Keratinocyte (primary cell): ENCODE measurements around the gene TTLL6. TPM values are rescaled to one million over a fixed set of nuclear protein-coding genes. Genes with fewer than 3 reads are reported as not detected.

Source experiments
- DNase-seq: peaks from one replicate; pipeline ENCODE4 v3.0.0-alpha.2; 2011; ENCODE audit warnings: low read depth, missing footprints, low spot score
- FAIRE-seq: peaks from 2 replicates; lab custom pipeline; 2011; peaks lifted over from hg19 to GRCh38; lab: Jason Lieb, UNC
- H2AFZ ChIP-seq: 2 replicates; pipeline ENCODE4 v1.6.0; 2012; ENCODE audit warnings: low read length, control low read depth, inconsistent platforms; ENCODE audit not compliant: control insufficient read depth
- H3K27ac ChIP-seq: 2 replicates; pipeline ENCODE4 v1.5.1; 2011; ENCODE audit warnings: low read length; ENCODE audit not compliant: control insufficient read depth, insufficient read depth
- H3K27me3 ChIP-seq: 3 replicates; pipeline ENCODE4 v1.6.0; 2011; ENCODE audit warnings: low read length; ENCODE audit not compliant: control insufficient read depth, insufficient read depth; ENCODE audit errors: extremely low read depth
- H3K36me3 ChIP-seq, 2 experiments: 2 replicates in 1 of 2; 3 replicates in 1 of 2; pipeline ENCODE4 v1.5.1; 2011; ENCODE audit warnings: low read length in 2 of 2, mild to moderate bottlenecking in 1 of 2; ENCODE audit not compliant: control insufficient read depth in 2 of 2, insufficient read depth in 2 of 2; ENCODE audit errors: extremely low read depth in 1 of 2
- H3K4me1 ChIP-seq: 3 replicates; pipeline ENCODE4 v1.5.1; 2011; ENCODE audit warnings: low read length; ENCODE audit not compliant: control insufficient read depth, insufficient read depth; ENCODE audit errors: extremely low read depth
- H3K4me2 ChIP-seq: 3 replicates; pipeline ENCODE4 v1.6.0; 2011; ENCODE audit warnings: low read depth, low read length; ENCODE audit not compliant: control insufficient read depth, insufficient read depth; ENCODE audit errors: extremely low read depth
- H3K4me3 ChIP-seq, 3 experiments: fragments of 200-600 bp in 1 of 3; sonication (generic) in 1 of 3; 2 replicates in 2 of 3; 3 replicates in 1 of 3; pipeline ENCODE4 v1.5.1; 2011 to 2016; ENCODE audit warnings: low read length in 3 of 3, mild to moderate bottlenecking in 3 of 3, control low read depth in 2 of 3, inconsistent platforms in 1 of 3, low read depth in 1 of 3, mixed read lengths in 1 of 3, mixed run types in 1 of 3, moderate library complexity in 1 of 3; ENCODE audit not compliant: control insufficient read depth in 2 of 3, insufficient read depth in 2 of 3; ENCODE audit errors: extremely low read depth in 1 of 3
- H3K79me2 ChIP-seq: 2 replicates; pipeline ENCODE4 v1.6.0; 2012; ENCODE audit warnings: low read length; ENCODE audit not compliant: control insufficient read depth, insufficient read depth
- H3K9ac ChIP-seq: 3 replicates; pipeline ENCODE4 v1.6.0; 2011; ENCODE audit warnings: low read length; ENCODE audit not compliant: control insufficient read depth, insufficient read depth; ENCODE audit errors: extremely low read depth
- H3K9me1 ChIP-seq: 3 replicates; pipeline ENCODE4 v1.6.0; 2011; ENCODE audit warnings: low read length; ENCODE audit not compliant: control insufficient read depth, insufficient read depth; ENCODE audit errors: extremely low read depth
- H3K9me3 ChIP-seq: 2 replicates; pipeline ENCODE4 v1.5.1; 2012; ENCODE audit warnings: low read depth, low read length; ENCODE audit not compliant: control insufficient read depth
- H4K20me1 ChIP-seq: 3 replicates; pipeline ENCODE4 v1.6.0; 2011; ENCODE audit warnings: low read length; ENCODE audit not compliant: control insufficient read depth, insufficient read depth; ENCODE audit errors: extremely low read depth
- EZH2 ChIP-seq: IDR thresholded peaks from one replicate; pipeline ENCODE4 v1.6.1; 2012; ENCODE audit warnings: inconsistent platforms, mild to moderate bottlenecking, low read length, moderate library complexity
- dilution Hi-C: fragments of 300-500 bp; cut with MboI; formaldehyde crosslinking; loops from one replicate; pipeline ENCODE4 v1.7.0; 2020; ENCODE audit warnings: low sequenced_read_pairs; ENCODE audit not compliant: extremely low pct_ligation_motif_present
- polyA plus RNA-seq, 5 experiments: library from polyadenylated mRNA; depleted of rRNA in 3 of 5; stranded (reverse) in 3 of 5; stranded (forward) in 1 of 5; unstranded in 1 of 5; fragments of >200 nt; gene quantifications; 1 replicate in 1 of 5; 2 replicates in 3 of 5; 3 replicates in 1 of 5; pipeline versions ENCODE4 v1.2.1 to v1.2.3, GENCODE V29; 2011 to 2012; ENCODE audit warnings: missing spikeins in 2 of 5, low read depth in 1 of 5, low replicate concordance in 1 of 5
- TF ChIP-seq, protein P1 (sequence below), 3 experiments: IDR thresholded peaks in 1 of 3; conservative IDR thresholded peaks in 1 of 3; optimal IDR thresholded peaks in 1 of 3; 2 replicates in 2 of 3; 3 replicates in 1 of 3; pipeline versions ENCODE3 to v1.5.1; 2011; ENCODE audit warnings: low read length in 3 of 3, mild to moderate bottlenecking in 3 of 3, moderate library complexity in 2 of 3, control low read depth in 1 of 3, inconsistent platforms in 1 of 3; ENCODE audit not compliant: insufficient read depth in 2 of 3; ENCODE audit errors: extremely low read depth in 1 of 3

The TTLL6 gene
- polyA plus RNA-seq, 1 donor (not counting 4 experiments of a cell fraction or from before 2014, with no cell fraction given) = not detected

GRCh38 chr17:48721009-48721402 is 96.0 kb downstream of the TTLL6 start:
- DNase-seq (no peak), FAIRE-seq (no peak)
- H3K27ac ChIP-seq = no peak overlapping the region
- TF ChIP-seq, protein P1, sequence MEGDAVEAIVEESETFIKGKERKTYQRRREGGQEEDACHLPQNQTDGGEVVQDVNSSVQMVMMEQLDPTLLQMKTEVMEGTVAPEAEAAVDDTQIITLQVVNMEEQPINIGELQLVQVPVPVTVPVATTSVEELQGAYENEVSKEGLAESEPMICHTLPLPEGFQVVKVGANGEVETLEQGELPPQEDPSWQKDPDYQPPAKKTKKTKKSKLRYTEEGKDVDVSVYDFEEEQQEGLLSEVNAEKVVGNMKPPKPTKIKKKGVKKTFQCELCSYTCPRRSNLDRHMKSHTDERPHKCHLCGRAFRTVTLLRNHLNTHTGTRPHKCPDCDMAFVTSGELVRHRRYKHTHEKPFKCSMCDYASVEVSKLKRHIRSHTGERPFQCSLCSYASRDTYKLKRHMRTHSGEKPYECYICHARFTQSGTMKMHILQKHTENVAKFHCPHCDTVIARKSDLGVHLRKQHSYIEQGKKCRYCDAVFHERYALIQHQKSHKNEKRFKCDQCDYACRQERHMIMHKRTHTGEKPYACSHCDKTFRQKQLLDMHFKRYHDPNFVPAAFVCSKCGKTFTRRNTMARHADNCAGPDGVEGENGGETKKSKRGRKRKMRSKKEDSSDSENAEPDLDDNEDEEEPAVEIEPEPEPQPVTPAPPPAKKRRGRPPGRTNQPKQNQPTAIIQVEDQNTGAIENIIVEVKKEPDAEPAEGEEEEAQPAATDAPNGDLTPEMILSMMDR (optimal IDR thresholded peaks at IDR 0.05 in 1 of 3, IDR thresholded peaks at IDR 0.05 in 1 of 3, conservative IDR thresholded peaks at IDR 0.05 in 1 of 3; ENCODE audit: extremely low read depth in 1 of 3, insufficient read depth in 2 of 3, low read length in 3 of 3) = no peak
- no peak for TF ChIP-seq EZH2
- no peaks in the 10 kb centered on the region for H3K36me3 ChIP-seq
- H3K9me1 ChIP-seq = no peaks in the 10 kb centered on the region
- H3K9ac ChIP-seq = no peak overlapping the region
- no peak overlapping the region for H3K4me3 ChIP-seq
- no peaks in the 10 kb centered on the region for H3K79me2 ChIP-seq
- peaks cover 97% of the 10 kb centered on the region for H3K27me3 ChIP-seq
- peaks cover 4% of the 10 kb centered on the region for H3K4me1 ChIP-seq
- H4K20me1 ChIP-seq = peaks cover 7% of the 10 kb centered on the region
- H3K4me2 ChIP-seq = no peak overlapping the region
- dilution Hi-C loops = no loop called here
- H2AFZ ChIP-seq = no peak overlapping the region
- no peaks in the 10 kb centered on the region for H3K9me3 ChIP-seq

DNA sequence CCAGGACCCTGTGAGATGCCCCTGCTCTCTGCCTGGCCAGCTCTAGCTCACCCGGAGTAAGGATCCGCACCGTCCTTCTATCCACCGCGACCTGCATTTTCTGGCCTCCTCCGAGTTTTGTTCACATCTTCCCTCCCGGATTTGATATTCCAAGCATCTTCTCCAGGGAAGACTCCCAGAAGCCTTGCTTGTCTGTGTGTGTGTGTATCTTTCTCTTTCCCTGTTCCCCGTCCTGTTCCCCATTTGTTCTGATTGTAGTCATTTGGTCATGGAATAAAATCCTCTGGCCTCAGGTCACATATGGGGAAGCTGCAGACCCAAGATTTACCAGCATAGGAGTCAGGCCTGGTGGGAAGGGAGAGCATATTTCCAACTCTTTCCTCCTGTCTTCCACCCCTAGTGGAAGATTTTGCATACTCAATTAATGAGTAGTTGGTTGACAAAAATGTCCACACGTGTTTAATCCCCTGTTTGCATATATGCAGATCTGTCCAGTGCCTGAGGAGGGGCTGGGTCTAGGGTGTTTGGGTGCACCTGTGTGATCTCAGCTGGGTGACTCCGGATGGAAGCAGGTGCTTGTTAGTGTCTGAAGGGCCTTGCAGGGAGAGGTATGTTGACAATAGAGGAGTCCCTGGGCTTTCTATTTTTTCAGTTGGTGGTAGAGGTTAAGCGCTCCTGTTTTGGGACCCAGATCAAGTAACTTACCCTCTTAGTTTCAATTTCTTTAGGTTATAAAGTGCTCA is 96.6 kb downstream of the TTLL6 start:
- TF ChIP-seq, protein P1 (optimal IDR thresholded peaks at IDR 0.05 in 1 of 3, IDR thresholded peaks at IDR 0.05 in 1 of 3, conservative IDR thresholded peaks at IDR 0.05 in 1 of 3; ENCODE audit: extremely low read depth in 1 of 3, insufficient read depth in 2 of 3, low read length in 3 of 3) = no peak
- peak; percentile 76 for TF ChIP-seq EZH2
- Histone ChIP-seq H3K9me3 (no peaks in the 10 kb centered on the region), H3K36me3 (no peaks in the 10 kb centered on the region), H2AFZ (no peak overlapping the region), H3K4me2 (no peak overlapping the region), H3K4me1 (peaks cover 4% of the 10 kb centered on the region), H3K27me3 (peaks cover 97% of the 10 kb centered on the region), H3K9ac (no peak overlapping the region), H3K79me2 (no peaks in the 10 kb centered on the region), H3K27ac (no peak overlapping the region), H3K4me3 (no peak overlapping the region), H3K9me1 (no peaks in the 10 kb centered on the region), H4K20me1 (peaks cover 7% of the 10 kb centered on the region)
- FAIRE-seq (no peak), DNase-seq (no peak)
- dilution Hi-C loops = no loop called here
